Measurements from ENCODE around the gene PDE6C.

PDE6C gene

DNA sequence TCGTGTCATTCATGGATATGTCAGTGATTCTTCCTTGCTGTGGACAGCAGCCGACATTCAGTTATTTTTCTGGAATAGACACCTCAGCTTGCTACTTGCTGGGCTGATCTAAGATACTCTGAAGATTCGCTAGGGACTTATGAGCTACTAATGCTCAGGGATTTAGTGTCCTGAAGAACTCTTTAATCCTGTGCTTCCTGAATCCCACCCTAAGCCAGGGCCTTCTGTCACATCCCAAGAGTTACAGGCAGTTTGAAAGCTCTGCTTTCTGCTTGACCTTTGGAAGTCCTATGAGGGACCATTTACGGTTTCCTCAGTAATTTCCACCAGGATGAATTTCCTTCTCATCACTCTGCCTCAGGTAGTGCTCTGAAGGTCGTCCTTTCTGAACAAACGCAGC lies at the start of gene PDE6C:
Gene PDE6C, plus strand, starts transcription at position 227 of the 400 bp plus-strand sequence. CDS start 189 bp downstream, outside the sequence.
- no peak for DNase-seq

- DNase-seq: no peak
Measured at GRCh38 chr10:93565446-93565845, 46.9 kb upstream of the PDE6C start.

- no peak for DNase-seq
Measured at GRCh38 chr10:93566435-93567276, 45.7 kb upstream of the PDE6C start, which contains the start of gene FFAR4. Gene FFAR4 (plus strand): TSS chr10:93566665. CDS start chr10:93566721, 56 bp downstream.

- DNase-seq: no peak
Measured at GRCh38 chr10:93567277-93568104, 44.8 kb upstream of the PDE6C start.

DNA sequence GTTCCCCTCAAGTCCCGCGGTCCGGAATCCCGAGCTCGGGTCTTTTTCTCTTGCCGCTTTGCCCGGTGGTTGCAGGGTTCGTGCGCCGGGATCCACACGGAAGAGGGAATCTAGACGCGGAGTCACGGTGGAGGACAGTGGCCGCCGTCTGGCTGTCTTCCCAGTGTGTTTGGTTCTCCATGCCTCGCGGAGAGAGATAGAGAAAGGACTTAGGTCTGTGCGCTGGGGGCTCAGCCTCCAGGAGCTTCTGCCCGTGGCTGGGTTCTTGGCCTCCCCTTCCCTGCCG lies 44.3 kb upstream of the PDE6C start:
- no peak for DNase-seq

DNA sequence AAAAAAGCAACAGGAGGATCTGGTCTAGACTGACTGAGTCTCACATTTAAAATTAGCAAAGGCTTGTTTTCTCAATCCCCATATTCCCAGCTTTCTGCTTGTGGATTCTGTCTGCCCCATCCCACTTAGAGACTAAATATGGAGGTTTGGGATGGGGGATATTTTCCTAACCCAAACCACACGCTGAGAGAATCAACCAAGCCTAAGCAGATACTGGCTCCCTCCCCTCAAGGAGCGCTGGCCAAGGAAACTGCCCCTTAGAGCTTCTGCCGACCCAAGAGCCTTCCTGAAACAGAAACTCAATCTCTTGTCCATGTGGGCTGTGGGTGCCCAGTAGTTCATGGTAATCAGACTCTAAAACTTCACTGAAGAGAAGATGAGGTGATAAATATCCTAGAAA lies 42.0 kb upstream of the PDE6C start:
- DNase-seq: no peak

- DNase-seq: no peak
Measured at GRCh38 chr10:93572606-93573005, 39.7 kb upstream of the PDE6C start.

GRCh38 chr10:93573051-93573909 lies 39.1 kb upstream of the PDE6C start:
- no peak for DNase-seq

DNA sequence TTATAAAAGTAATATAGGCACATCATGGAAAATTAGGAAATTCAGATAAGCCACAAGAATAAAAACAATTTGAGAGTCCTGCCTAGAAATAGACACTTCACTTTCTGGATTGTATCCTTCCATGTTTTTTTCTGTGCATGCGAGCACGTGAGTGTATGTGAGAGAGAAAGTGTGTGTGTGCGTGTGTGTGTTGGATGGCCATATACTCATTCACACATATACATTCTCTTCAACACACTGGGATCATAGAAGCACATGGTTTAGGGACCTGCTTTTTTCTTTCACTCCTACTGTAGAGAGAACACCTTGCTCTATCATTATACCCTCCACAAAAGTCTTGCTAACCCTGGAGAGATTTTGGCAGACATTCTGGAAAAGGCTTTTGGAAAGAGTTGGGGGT lies 38.4 kb upstream of the PDE6C start:
- no peak for DNase-seq

- no peak for DNase-seq
Measured at GRCh38 chr10:93576888-93577287, 35.4 kb upstream of the PDE6C start.

DNA sequence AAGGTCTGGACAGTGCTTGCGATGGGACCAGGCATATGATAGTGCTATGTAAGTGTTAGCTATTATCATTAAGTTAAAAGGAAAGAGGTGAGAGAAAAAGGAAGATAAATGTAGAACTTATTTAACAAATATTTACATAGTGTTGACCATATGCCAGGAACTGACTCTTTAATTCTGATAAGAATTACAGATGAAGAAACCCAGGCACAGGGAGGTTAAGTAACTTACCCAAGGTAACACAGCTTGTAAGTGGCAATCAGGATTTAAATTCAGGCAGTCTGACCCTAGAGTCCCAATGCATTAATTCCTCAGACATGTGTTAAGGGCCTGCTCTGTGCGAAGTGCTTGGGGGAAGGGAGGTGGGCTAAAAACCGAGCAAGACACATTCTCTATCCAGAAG lies 34.8 kb upstream of the PDE6C start:
- no peak for DNase-seq

GRCh38 chr10:93579089-93579488 lies 33.2 kb upstream of the PDE6C start:
- no peak for DNase-seq

DNA sequence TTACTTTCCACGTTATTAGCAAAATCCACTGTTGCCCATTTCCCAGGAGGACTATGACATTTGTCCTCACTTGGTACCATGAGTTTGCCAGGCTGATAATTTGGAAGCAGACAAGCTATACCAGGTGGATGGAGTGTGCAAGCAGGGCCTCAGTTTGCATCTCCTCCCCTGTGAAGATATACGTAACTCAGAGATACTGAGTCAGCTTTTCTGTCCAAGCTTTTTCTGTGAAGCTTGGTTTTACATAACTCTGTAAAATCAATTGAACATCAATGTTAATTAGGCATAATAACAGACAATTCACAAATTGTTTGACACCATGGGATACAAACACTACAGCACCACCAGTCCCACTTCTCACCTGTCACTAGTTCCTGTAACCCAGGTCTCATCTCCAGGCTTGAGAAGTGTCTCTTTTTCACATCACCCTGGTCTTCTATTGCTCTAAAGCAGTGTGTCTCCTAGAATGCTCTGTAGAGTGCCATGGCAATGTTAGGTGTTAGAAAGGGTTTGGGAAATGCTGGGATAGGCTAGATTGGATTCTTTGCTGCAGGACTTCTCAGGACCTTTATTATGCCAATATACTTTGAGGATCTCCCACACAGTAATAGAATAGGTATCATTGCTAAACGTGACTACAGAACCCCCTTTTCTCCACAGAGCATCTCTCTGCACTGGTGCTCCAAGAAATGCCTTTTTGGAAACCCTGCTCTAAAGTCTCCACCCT lies 32.2 kb upstream of the PDE6C start:
- DNase-seq: no peak

GRCh38 chr10:93580828-93581227 lies 31.5 kb upstream of the PDE6C start:
- no peak for DNase-seq

- DNase-seq: no peak
Measured at GRCh38 chr10:93584445-93584844, 27.9 kb upstream of the PDE6C start.

- no peak for DNase-seq
Measured at GRCh38 chr10:93589648-93590562, 22.4 kb upstream of the PDE6C start.

DNA sequence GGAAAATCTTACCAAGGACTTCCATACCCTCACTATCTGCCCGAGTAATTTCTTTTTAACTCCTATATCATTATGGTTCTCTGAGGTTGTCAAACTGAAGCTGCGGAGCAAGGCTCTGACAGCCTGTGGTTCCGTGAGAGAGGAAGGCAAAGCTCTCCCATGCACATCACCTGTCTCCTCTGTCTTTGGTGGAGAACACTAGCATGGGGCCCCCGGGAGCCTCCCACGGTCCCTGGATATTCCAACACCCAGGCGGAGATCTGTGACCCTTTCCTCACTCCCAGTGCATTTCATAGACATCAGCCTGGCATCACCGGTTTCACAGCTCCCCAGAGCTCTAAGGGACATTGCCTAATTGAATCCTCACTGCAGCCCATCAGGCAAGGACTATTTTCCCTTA lies 21.7 kb upstream of the PDE6C start:
- DNase-seq: no peak

- no peak for DNase-seq
Measured at GRCh38 chr10:93591065-93591808, 21.1 kb upstream of the PDE6C start.

DNA sequence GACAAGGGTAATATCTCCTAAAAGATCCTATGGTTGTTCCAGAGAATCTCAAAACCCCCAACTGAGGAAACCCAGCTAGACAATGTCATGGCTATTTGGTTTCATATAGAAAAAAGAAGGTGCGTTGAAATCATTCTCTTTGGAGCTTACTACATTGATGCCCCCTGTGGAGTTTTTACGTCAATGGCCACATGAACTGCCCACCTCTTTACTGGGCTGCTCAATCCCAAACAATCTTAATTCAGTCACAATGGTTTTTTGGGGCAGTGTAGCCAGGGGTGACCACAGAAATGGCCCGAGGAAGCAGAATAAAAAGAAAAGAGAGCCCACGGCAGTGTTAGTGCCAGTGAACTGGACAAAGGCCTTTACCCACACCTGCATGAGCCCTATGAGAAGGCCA lies 19.1 kb upstream of the PDE6C start:
- DNase-seq: no peak

DNA sequence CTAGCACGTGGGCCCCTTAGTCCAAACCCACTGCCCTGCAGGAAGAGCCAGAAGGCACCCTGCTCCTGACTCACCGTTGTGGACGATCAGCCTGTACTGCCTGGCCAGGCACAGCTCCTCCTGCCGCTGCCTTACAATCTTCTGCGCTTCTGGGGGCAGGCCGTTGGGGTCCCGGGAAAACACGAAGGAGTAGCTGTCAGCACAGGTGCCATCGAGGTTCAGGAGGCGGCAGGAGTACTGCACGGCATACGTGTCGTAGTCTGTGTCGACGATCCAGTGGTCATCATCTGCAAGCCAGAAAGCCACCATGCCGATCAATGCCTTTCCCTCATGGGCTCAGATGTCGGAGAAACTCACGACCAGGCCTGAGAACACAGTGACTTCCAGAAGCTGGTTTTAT lies 18.6 kb upstream of the PDE6C start:
- DNase-seq: no peak

DNA sequence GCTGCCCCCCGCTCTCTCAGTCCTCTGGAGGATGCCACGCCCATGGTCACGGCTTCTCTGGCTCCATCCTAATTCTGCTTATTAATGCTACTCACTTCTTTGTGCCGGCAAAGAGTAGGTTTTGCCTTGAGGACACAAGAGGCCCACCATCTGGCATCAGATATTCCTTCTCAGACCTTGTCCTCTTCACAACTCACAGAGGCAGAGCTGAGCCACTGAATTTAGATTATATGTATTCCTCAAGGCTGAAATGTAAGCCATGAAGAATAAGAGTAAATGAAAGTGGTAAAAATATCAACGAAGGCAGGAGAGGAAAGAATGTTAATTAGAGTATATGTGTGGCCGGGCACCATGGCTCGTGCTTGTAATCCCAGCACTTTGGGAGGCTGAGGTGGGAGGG lies 17.8 kb upstream of the PDE6C start:
- DNase-seq: no peak

All from NCI-H1436 treated with DMSO at 0.1 percent for 48 hours (cell line).